Measurements from ENCODE around the gene N4BP2L1.

The N4BP2L1 gene

GRCh38 chr13:32427852-32428580 is at the start of gene N4BP2L1:
N4BP2L1 (minus strand) TSS chr13:32428130; CDS start chr13:32428082, 48 bp downstream.
- DNase-seq, result peak; percentile 77

GRCh38 chr13:32476892-32477291 is 49.0 kb upstream of the N4BP2L1 start:
- no peak for DNase-seq

GRCh38 chr13:32476021-32476731 is 48.2 kb upstream of the N4BP2L1 start:
- DNase-seq, result no peak

GRCh38 chr13:32474999-32475792 is 47.3 kb upstream of the N4BP2L1 start:
- no peak for DNase-seq

GRCh38 chr13:32473650-32474049 is 45.7 kb upstream of the N4BP2L1 start:
- DNase-seq, result no peak

- no peak for DNase-seq
These were observed 44.3 kb upstream of the N4BP2L1 start for GRCh38 chr13:32472194-32472621.

- DNase-seq, result peak; percentile 54
These were observed 43.4 kb upstream of the N4BP2L1 start for GRCh38 chr13:32471187-32471922.

- no peak for DNase-seq
These were observed 40.7 kb upstream of the N4BP2L1 start for GRCh38 chr13:32468502-32469142.

GRCh38 chr13:32456591-32456990 is 28.7 kb upstream of the N4BP2L1 start:
- DNase-seq, result no peak

GRCh38 chr13:32455594-32455903 is 27.6 kb upstream of the N4BP2L1 start:
- no peak for DNase-seq

GRCh38 chr13:32454886-32455593 is 27.1 kb upstream of the N4BP2L1 start:
- DNase-seq, result no peak

GRCh38 chr13:32453981-32454380 is 26.1 kb upstream of the N4BP2L1 start:
- DNase-seq, result no peak

- DNase-seq, result no peak
These were observed 21.0 kb upstream of the N4BP2L1 start for GRCh38 chr13:32448972-32449371.

- DNase-seq, result no peak
These were observed 20.1 kb upstream of the N4BP2L1 start for GRCh38 chr13:32447894-32448623.

- no peak for DNase-seq
These were observed 19.0 kb upstream of the N4BP2L1 start for GRCh38 chr13:32446773-32447465.

- no peak for DNase-seq
These were observed 18.3 kb upstream of the N4BP2L1 start for GRCh38 chr13:32446220-32446619.

GRCh38 chr13:32445461-32445860 is 17.5 kb upstream of the N4BP2L1 start:
- DNase-seq, result no peak

GRCh38 chr13:32443111-32443510 is 15.2 kb upstream of the N4BP2L1 start:
- no peak for DNase-seq

- DNase-seq, result no peak
These were observed 10.9 kb upstream of the N4BP2L1 start for GRCh38 chr13:32438871-32439270.

- DNase-seq, result no peak
These were observed 4.9 kb upstream of the N4BP2L1 start for GRCh38 chr13:32432856-32433255.

Data from left hindlimb (tissue), 1 donor.